ENCODE measurements around the gene MRM1.

DNA sequence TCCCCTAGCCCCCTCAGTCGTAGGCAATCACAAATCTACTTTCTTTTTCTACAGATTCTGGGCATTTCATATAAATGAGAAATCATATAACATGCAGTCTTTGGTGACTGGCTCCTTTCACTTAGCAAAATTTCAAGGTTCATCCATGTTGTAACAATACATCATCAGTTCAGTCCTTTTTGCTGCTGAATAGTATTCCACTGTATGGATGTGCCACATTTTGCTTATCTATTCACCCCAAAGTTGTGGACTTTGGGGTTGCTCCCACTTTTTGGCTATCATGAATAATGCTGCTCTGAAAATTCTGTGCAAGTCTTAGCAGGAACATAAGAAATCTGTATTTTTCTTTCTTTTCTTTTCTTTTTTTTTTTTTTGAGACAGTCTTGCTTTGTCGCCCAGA lies 39.0 kb downstream of the MRM1 start:
- TF ChIP-seq POLR2AphosphoS5 (IDR thresholded peaks at IDR 0.05; ENCODE audit: low read depth, low read length) (no peak), POLR2A (IDR thresholded peaks at IDR 0.05; ENCODE audit: low read depth, low read length) (no peak), SPI1 (IDR thresholded peaks at IDR 0.05; ENCODE audit: low read depth, low read length) (no peak), TAF1 (IDR thresholded peaks at IDR 0.05; ENCODE audit: low read depth, low read length) (no peak)

Data from GM12891 (cell line).